CD4-positive, alpha-beta T cell treated with Interferon gamma for 1 hour (primary cell): Measurements from ENCODE around the gene SLC47A1.
"Not testable (repeated sequence)": the region's sequence is repeated elsewhere in the genome, so short reads cannot be mapped to it uniquely, and the experiment has no call there.

Source experiments
- DNase-seq: peaks from one replicate; pipeline ENCODE4 v3.0.0-alpha.2; 2020

Gene SLC47A1

GRCh38 chr17:19526950-19527349, 6.7 kb upstream of the SLC47A1 start:
- not testable (repeated sequence) for DNase-seq

DNA sequence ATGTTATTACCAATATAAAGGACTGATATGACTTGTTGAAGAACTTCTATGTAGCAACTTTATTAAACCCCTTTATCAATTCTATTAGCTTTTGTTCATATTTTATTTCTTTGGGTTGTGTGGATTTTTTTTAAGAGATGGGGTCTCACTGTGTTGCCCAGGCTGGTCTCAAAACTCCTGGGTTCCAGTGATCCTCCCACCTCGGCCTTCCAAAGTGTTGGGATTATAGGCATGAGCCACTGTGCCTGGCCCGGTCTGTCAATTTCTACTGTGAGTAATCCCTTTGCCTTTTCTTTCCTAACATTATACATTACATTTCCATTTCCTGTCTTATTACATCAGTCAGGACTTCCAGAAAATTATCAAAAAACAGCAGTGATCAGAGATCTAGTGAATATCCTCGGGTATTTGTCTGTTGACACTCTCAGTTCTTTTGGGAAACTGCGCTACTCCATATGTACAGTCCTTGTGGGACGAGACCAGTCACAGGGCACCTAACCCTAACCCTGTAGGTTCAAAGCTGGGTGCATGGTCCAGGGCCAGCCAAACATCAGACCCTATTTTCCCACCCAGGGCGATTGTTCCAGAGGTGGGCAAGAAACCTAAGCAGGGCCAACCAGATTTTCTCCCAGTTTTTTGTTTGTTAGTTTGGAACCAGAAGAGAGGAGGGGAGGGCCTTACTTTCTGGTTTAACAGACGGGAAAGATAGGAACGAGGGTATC, 1.7 kb upstream of the SLC47A1 start:
- DNase-seq, result no peak

DNA sequence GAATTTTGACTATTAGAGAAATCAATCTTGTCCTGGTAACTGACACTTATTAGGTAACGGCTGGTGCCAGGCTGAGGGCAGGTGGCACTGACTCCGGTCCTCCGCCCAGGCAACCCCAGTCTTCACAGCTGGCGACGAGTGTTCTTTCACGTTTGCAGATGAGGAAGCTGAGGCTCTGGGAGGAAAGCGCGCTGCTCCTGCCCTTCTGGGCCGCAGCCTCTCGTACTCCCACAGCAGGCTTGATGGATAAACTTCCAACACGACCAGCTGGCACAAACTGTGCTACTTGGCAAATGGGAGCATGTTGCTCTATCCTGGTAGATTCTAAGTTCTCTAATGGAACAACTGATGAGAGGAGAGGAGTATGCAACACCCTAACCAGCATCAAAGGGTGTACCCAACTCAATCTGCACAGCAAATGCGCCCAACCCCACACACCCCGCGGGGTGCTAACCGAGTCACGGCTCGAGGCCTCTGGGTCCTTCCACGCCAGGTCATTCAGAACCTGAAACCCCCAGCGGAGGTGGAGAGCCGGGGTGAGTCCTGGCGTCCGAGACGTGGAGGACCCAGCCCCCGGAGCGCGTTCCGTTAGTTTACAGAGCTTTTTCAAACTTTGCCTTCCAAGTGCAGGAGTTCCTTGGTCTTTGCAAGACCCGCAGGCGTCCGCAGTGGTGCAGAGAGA, 477 bp upstream of the SLC47A1 start:
- DNase-seq, result no peak

- no peak for DNase-seq
These were observed 1.0 kb downstream of the SLC47A1 start for GRCh38 chr17:19534562-19535149.

- DNase-seq, result no peak
These were observed 3.5 kb downstream of the SLC47A1 start for GRCh38 chr17:19537111-19537510.

DNA sequence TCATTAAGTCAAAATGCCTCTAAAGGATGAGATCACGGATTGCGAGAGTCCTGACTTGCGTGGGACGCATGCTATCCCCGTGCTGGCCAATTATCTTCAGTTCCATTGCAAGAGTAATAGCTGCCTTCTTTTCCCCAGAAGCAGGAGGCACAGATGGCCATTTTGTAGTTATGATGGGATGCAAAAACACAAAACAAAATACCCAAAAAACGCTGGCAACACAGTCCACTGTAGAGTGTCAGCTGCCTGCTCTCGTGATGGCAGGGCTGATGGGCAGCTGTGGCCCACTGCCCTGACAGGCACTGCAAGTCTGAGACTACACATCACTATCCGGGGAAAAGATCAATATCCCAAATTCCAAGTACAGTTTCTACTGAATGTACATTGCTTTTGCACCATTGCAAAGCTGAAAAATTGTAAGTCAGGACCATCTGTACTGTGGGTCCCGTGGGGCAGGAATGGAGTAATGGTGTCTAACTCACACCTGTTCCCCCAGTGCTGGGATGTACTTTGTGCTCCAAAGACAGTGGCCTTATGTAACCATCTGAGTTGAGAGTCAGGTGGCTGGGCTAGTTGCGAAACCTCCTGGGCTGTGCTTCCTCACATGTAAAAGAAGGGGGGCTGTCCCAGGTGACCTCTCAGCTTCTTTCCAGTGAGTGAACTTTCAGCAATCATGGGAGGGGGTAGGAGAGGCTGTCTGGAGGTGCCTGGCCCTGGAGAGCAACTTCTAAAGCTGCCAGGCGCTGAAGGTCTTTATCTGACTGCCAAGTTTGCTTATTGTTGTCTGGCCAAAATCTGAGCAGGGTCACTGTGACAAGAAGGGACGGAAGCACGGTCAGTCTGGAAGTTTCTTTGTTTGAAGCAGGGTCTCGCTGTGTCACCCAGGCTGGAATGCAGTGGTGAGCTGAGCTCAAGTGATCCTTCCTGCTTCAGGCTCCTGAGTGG, 4.7 kb downstream of the SLC47A1 start:
- no peak for DNase-seq

DNA sequence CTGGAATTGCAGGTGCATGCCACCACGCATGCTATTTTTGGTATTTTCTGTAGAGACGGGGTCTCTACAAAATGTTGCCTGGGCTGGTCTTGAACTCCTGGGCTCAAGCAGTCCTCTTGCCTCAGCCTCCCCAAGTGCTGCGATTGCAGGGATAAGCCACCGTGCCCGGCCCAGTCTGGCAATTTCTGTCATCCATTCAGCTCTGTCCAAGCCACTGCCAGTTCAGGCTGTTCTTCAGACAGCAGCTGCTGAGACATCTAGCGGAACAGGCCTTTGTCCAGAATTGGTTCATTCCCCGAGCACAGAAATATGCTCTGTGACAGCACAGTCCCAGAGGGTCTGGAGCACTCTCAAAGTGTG, 5.4 kb downstream of the SLC47A1 start:
- no peak for DNase-seq

- no peak for DNase-seq
These were observed 6.2 kb downstream of the SLC47A1 start for GRCh38 chr17:19539841-19540311.

GRCh38 chr17:19540706-19541370, 7.2 kb downstream of the SLC47A1 start:
- DNase-seq, result no peak

DNA sequence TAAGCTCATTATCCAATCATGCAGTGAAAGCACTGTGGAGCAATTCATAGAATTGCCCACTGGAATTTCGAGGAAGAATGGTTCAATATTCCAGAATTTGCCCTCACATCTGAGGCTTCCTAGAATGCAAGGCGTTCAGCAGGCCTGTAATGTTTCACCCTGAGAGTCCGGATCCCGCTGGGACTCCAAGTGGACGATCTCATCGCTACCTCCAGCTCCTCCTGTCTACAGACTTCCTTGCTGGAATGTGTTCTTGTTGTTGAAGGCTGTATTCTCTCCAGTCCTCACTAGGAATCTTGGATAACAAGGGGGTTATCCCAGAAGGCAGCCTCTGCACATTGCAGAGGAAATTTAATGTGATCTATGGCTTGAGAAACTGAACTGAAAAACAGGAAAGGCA, 7.8 kb downstream of the SLC47A1 start:
- DNase-seq, result no peak

- no peak for DNase-seq
These were observed 8.6 kb downstream of the SLC47A1 start for GRCh38 chr17:19542247-19542646.

DNA sequence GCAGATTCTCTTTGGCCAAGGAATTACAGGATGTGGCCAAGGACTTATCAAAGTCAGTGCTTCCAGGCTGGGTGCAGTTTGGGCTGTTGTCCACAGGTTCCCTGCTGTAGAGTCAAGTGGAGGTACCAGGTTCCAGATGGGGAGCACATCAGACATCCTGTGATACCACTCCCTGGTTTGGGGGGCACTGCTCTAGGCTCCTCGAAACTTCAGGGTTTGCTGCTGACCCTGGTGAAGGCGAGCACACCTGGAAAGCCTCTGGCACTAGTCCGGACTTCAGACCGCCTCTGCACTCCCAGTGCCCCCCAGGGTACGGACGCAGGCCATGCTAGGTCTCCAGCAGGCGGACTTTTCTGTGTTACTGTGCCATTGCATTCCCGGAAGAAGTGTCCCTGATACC, 10.7 kb downstream of the SLC47A1 start:
- DNase-seq, result no peak

- DNase-seq, result peak; percentile 20
These were observed 12.8 kb downstream of the SLC47A1 start for GRCh38 chr17:19546289-19547065.

- no peak for DNase-seq
These were observed 16.3 kb downstream of the SLC47A1 start for GRCh38 chr17:19549746-19550623.

DNA sequence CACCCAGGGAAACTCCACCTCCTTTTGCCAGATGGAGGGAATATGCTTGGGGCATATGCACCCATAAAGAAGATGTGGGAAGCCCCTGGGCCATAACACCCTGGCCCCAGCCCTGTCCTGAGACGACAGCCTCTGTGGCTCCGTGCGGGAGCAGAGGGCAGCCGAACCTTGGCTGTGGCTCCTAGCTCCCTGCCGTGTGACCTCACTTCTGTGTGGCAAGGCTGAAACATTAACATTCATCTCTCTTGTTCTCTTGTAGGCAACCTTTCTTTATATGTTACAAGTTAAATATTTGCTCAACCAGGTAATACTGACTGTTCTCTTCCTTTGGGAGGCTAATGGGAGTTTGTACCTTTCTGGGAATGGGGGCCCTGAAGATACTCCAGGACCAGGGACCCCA, 17.5 kb downstream of the SLC47A1 start:
- DNase-seq, result no peak

DNA sequence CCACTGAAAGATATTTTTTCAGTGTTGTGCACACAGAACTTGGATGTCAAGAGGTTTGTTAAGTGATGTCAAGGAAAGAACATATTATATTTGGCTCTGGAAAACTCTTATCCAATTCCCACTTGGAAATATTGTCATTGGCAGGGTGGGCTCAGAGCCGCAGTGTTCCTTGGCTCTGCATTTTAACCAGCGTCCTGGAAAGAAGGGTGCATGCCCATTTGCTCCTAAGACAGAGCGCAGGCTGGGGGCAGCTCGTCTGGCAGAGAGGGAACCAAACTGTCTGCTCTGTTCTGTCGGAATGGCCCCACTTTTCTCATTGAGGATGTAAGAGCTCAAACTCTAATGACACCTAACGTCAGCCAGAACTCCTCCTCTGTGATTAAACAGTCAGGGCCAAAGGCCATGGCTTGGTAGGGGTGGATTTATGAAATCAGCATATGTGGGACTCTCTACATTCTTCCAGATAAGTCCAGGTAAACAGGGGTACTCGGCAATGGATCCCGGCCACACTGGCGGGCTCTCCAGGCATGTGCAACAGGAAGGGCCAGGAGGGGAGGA, 18.0 kb downstream of the SLC47A1 start:
- no peak for DNase-seq

DNA sequence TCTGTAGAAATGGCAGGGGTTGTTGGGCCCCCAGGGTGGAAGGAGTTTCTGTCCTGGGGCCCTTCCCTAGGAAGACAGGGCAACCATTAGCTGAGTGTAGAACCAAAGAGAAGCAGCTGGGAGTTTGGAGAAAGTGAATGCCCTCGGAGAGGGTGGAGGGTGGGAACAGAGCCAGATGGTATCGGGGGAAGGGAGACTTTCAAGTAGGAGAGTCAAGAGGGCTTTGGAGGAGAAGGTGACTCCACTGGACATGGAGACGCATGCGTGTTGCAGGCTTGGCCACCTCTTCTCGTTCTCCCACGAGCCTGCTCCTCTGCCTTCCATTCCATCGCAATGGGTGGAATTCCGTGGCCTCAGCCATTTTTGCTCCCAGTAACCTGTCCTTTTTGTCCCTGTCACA, 19.4 kb downstream of the SLC47A1 start:
- no peak for DNase-seq

DNA sequence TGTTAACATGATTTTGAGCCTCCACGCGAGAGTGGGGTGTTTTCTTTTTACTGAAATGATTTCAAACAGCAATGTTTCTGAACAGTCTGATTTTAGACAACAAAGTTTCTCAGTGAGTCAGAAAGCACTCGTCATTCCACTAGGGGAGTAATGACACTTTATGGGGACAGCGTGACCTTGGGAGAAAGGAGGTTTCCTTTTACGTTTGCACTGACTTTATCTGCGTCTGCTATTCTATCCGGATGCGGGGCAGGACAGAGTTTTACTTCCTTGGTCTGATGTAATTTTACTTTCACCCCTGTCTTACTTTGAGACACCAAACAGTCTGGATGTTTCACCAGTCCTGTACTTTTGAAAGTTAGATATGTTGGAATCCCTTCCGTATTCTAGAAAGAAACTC, 20.7 kb downstream of the SLC47A1 start:
- no peak for DNase-seq

GRCh38 chr17:19555746-19556145, 22.1 kb downstream of the SLC47A1 start:
- DNase-seq, result no peak

GRCh38 chr17:19558946-19559345, 25.3 kb downstream of the SLC47A1 start:
- no peak for DNase-seq
